Putamen (tissue), 1 donor: Measurements from ENCODE around the gene KIF21B.

Experiments used
- DNase-seq: peaks from one replicate; pipeline ENCODE4 v3.0.0-alpha.2; 2016; ENCODE audit warnings: low spot score

Gene KIF21B

GRCh38 chr1:200991097-200991614, 32.4 kb downstream of the KIF21B start:
- peak; percentile 30 for DNase-seq

- DNase-seq: no peak
Measured at GRCh38 chr1:200990114-200990513, 33.4 kb downstream of the KIF21B start.

- no peak for DNase-seq
Measured at GRCh38 chr1:200989337-200989736, 34.2 kb downstream of the KIF21B start.

GRCh38 chr1:200988693-200989092, 34.8 kb downstream of the KIF21B start:
- no peak for DNase-seq

GRCh38 chr1:200985481-200985880, 38.0 kb downstream of the KIF21B start:
- no peak for DNase-seq

- no peak for DNase-seq
Measured at GRCh38 chr1:200983035-200983561, 40.4 kb downstream of the KIF21B start.

- no peak for DNase-seq
Measured at GRCh38 chr1:200982071-200982945, 41.2 kb downstream of the KIF21B start.

- no peak for DNase-seq
Measured at GRCh38 chr1:200981278-200981677, 42.2 kb downstream of the KIF21B start.

- no peak for DNase-seq
Measured at GRCh38 chr1:200980873-200981272, 42.6 kb downstream of the KIF21B start.

GRCh38 chr1:200980452-200980772, 43.1 kb downstream of the KIF21B start:
- no peak for DNase-seq

- no peak for DNase-seq
Measured at GRCh38 chr1:200979574-200980451, 43.7 kb downstream of the KIF21B start.

- no peak for DNase-seq
Measured at GRCh38 chr1:200977071-200977754, 46.3 kb downstream of the KIF21B start.

GRCh38 chr1:200976634-200977033, 46.9 kb downstream of the KIF21B start:
- DNase-seq: no peak

GRCh38 chr1:200975458-200975857, 48.1 kb downstream of the KIF21B start:
- no peak for DNase-seq

GRCh38 chr1:200974711-200975110, 48.8 kb downstream of the KIF21B start:
- DNase-seq: no peak

GRCh38 chr1:200973937-200974657, 49.4 kb downstream of the KIF21B start:
- no peak for DNase-seq

- DNase-seq: no peak
Measured at GRCh38 chr1:200972985-200973742, 50.4 kb downstream of the KIF21B start.

GRCh38 chr1:200971955-200972711, 51.4 kb downstream of the KIF21B start:
- peak; percentile 57 for DNase-seq

GRCh38 chr1:200971428-200971903, 52.0 kb downstream of the KIF21B start:
- no peak for DNase-seq
